HG03432 (cell line): ENCODE measurements around the gene SLC25A21.

Experiments
- ATAC-seq: cut with Tn5 transposase; IDR thresholded peaks from one replicate; pipeline ENCODE4 v1.9.1; 2021; ENCODE audit warnings: mild to moderate bottlenecking, moderate library complexity; ENCODE audit not compliant: unreplicated experiment

The SLC25A21 gene

GRCh38 chr14:37051153-37051552 lies 121.3 kb downstream of the SLC25A21 start:
- no peak for ATAC-seq

GRCh38 chr14:37048666-37049071 lies 123.7 kb downstream of the SLC25A21 start:
- ATAC-seq = no peak

GRCh38 chr14:37047996-37048395 lies 124.4 kb downstream of the SLC25A21 start:
- no peak for ATAC-seq

DNA sequence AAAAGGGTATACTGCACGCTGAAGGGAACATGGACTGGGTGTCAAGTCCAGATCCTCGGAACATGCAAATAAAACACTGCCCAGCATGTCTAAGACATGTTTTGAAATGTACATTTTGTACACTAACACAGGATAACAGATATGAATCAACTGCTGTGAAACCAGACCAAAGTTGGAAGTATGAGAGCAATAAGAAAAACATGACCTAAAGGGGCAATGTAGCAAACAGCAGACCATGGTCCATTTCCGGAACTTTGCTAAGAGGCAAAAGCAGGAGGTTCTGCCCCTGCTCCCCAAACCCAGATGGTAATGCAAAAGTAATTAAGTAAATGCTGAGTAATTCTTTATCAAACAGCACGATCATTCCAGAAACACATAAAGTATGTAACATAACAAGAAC lies 125.2 kb downstream of the SLC25A21 start:
- ATAC-seq = no peak

DNA sequence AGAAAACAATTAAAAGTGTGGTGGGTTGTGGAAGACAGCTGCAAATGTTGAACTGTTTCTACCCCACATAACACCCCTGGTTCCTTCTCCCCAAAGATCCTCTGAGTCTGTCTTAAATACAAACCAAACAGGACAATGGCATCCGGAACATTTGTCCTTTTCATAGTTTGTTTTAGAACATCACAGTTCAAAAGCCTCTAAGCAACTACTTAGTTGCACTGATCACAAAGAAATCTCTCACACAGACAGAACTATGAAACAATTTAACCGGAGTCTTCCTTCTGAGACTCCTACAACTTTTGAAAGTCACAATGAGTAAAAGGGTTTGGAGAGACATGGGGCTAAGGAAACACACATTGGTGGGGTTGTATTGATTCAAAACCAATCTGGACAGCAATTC lies 125.6 kb downstream of the SLC25A21 start:
- no peak for ATAC-seq

GRCh38 chr14:37045340-37046061 lies 126.9 kb downstream of the SLC25A21 start:
- no peak for ATAC-seq

GRCh38 chr14:37037636-37038387 lies 134.6 kb downstream of the SLC25A21 start:
- ATAC-seq = no peak

DNA sequence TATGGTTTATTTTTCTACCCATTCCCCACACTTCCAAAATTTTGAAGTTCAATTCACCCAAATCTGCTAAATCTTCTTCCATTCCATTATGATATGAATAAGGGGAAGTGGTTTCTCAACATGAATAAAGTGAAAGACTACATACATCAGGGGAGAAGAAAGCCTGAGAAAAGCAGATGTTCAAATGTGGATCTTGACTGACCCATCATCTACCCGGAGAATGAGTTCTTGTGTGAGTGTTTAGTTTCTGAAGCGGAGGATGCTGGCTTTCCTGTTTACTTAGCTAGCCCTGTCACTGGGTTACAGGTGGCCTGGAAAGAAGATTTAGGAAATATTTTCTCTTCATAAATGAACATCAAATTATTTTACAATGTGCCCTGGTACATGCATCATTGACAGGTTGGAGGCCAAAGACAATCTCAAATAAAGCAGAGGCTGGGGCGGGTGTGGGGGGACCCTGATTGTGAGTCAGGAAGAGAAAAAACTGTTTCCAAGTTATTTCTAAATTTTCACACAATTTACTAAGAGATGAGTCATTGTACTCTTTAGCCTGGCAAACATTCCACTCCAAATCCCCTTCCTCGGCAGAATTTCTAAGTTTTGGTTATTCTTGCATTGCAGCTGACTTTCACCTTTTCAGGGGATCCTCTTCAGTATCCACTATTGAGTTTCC lies 135.6 kb downstream of the SLC25A21 start:
- ATAC-seq = no peak

GRCh38 chr14:37035401-37035800 lies 137.0 kb downstream of the SLC25A21 start:
- ATAC-seq = no peak

DNA sequence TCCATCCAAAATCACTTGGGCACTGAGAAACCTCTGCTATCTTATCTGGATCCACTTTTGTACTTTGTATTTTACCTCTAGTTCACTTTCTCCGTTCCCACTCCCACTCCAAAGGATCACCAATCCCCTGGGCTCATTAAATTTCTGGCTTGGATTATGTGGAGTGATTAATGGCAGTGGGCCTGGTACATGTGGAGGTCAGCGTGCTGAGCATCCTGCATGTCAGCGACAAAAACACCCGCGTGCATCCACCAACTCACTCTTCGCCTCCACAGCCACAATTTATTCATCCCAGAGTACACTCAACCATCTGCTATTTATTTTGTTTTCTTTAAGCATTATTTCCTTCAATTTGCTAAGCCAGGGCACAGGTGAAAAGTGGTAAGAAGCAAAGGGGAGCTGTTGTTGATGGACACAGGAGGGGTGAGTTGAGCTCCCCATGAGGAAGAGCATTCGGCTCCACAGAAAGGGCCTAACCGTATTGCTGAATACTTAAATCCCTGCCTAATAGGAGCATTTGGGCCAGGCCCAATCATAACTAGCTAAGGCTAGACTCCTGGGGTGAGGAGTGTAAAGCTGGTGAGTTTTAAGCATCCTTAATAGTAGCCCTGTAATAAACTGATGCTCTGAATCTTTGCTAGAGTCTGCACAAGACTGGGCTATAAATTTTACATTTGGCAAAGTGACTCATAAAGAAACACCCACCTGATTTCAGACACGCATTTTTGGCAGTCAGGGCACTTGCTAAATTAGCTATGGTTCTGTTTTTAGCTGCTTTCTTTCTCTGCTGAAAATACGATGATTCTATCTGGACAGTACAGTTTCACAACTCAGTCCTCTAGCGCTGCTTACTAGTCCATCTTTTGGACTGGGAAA lies 137.8 kb downstream of the SLC25A21 start:
- ATAC-seq = peak; percentile 72

- no peak for ATAC-seq
These were observed 139.5 kb downstream of the SLC25A21 start for GRCh38 chr14:37032863-37033262.

DNA sequence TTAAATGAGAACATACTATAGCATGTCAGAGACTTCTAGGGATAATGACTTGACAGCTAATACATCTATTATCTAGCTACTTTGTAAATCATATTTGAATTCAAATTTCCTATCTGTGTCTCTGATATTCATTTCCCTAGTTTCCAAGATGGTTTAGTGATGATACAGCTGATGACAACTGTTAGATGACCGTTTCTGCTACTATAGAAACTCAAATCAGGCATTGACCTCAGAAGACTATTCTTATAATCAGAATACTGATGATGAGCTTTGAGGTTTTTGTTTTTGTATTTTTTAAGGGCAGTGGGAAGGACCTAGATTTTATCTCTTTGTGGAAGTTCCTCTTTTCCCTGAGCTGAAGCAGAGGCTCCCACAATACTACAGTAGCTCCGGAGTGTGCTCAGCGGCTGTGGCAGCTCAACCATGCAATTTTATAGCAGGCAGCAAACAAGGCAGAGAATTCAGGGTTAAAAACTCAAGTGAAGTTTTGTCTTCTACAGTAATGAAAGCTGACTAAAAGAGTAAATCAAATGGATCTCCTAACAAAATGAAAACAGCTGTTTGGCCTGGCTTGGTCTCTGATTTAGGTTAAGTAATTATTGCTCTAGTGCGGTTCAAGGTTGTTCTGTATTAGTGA lies 145.1 kb downstream of the SLC25A21 start:
- ATAC-seq = no peak

- ATAC-seq = no peak
These were observed 148.4 kb downstream of the SLC25A21 start for GRCh38 chr14:37023875-37024565.

DNA sequence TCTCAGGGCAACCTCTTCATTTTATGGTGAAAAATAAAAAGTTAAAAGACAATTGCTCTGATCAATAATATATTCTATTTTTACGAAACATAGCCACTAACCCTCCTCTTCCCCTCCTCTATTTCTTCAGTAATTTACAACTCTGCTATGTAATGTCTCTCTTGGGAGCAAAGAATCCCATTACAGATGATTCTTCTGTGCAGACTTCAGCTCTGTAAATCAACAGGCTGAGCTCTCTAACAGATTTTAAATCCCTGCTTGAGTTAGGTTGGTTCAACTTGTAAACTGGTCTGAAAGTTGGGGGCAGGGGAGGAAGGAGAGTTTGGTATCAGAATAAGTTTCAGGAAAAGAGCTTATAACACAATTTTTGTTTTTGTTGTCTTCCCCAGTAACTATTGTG lies 151.0 kb downstream of the SLC25A21 start:
- ATAC-seq = no peak

DNA sequence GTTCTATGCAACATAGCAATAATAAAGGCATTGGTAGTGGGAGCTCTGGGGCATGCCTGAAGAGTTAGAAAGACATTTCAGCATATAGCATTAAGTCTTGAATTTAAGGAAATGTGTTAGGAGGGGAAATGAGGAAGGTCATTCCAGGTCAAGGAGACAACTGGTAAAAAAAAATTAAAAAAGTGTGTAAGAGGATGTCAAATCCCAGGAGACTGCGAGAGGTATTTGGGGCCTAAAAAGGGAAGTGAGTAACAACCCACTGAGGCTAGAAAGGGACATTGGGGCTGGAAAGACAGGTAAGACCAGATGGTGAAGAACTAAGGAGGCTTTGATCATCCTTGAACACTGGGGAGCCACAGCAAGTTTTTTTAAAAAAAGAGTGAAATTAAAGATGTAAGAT lies 152.9 kb downstream of the SLC25A21 start:
- ATAC-seq = no peak

- no peak for ATAC-seq
These were observed 153.7 kb downstream of the SLC25A21 start for GRCh38 chr14:37018571-37019240.

GRCh38 chr14:37013078-37013477 lies 159.3 kb downstream of the SLC25A21 start:
- ATAC-seq = no peak

DNA sequence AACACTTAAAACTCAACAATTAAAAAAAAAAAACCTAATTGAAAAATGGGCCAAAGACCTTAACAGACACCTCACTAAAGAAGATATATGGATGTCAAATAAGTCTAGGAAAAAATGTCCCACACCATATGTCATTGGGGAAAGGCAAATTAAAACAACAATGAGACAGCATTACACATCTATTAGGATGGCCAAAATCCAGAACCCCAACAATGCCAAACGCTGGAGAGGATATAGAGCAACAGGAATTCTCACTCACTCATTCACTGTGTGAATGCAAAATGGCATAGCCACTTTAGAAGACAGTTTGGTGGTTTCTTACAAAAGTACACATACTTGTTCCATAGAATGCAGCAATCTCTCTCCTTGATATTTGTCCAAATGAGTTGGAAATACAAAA lies 173.7 kb downstream of the SLC25A21 start:
- no peak for ATAC-seq

DNA sequence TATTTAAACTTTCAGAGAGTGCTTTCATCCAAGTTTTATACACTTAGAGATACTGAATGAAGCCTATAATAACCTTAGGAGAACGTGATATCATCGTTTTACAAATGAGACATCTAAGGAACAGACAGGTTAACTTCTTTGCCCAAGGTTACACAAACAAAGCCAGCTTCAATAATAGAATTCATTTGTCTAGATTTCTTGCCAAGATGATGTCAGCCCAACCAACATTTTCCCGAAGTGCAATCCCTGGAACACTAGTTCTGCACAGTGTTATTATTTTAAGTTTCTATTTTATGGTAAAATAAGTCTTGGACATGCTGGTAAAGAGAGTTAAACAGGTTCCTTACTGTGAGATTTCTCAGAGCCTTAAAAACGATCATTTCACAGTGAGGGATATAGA lies 174.6 kb downstream of the SLC25A21 start:
- ATAC-seq = no peak
